NT2/D1 (cell line): ENCODE measurements around the gene MAIP1.
A peak's percentile ranks its signal among the peaks of the same experiment; 100 is the strongest.
"Not testable (repeated sequence)": the region's sequence is repeated elsewhere in the genome, so short reads cannot be mapped to it uniquely, and the experiment has no call there.

Experiments
- DNase-seq: peaks from one replicate; pipeline ENCODE4 v3.0.0-alpha.2; 2011; ENCODE audit warnings: low read depth, low spot score
- H3K27me3 ChIP-seq: 2 replicates; pipeline ENCODE4 v1.6.0; 2011; ENCODE audit warnings: mild to moderate bottlenecking; ENCODE audit not compliant: insufficient read length, insufficient read depth
- H3K36me3 ChIP-seq: 2 replicates; pipeline ENCODE4 v1.6.1; 2011; ENCODE audit warnings: mild to moderate bottlenecking, low read length, mixed read lengths; ENCODE audit not compliant: insufficient read depth, insufficient read length
- H3K4me1 ChIP-seq: 2 replicates; pipeline ENCODE4 v1.5.1; 2011; ENCODE audit not compliant: insufficient read depth, insufficient read length
- H3K4me3 ChIP-seq: 2 replicates; pipeline ENCODE4 v1.5.1; 2011; ENCODE audit warnings: low read depth; ENCODE audit not compliant: insufficient read length
- H3K9ac ChIP-seq: 2 replicates; pipeline ENCODE4 v1.6.0; 2011; ENCODE audit warnings: low read depth; ENCODE audit not compliant: insufficient read length
- H3K9me3 ChIP-seq: 2 replicates; pipeline ENCODE4 v1.5.1; 2011; ENCODE audit warnings: mild to moderate bottlenecking, low read length; ENCODE audit not compliant: insufficient read depth
- SUZ12 ChIP-seq: IDR thresholded peaks from 2 replicates; pipeline ENCODE4 v1.6.1; 2011; ENCODE audit not compliant: insufficient read length, insufficient read depth; ENCODE audit errors: extremely low read depth
- YY1 ChIP-seq: IDR thresholded peaks from 2 replicates; pipeline ENCODE4 v1.6.1; 2011; ENCODE audit not compliant: insufficient read length, insufficient read depth
- ZNF274 ChIP-seq: IDR thresholded peaks from 2 replicates; pipeline ENCODE4 v1.6.1; 2011; ENCODE audit warnings: mild to moderate bottlenecking, low read depth, low read length

MAIP1 gene, protein sequence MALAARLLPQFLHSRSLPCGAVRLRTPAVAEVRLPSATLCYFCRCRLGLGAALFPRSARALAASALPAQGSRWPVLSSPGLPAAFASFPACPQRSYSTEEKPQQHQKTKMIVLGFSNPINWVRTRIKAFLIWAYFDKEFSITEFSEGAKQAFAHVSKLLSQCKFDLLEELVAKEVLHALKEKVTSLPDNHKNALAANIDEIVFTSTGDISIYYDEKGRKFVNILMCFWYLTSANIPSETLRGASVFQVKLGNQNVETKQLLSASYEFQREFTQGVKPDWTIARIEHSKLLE

DNA sequence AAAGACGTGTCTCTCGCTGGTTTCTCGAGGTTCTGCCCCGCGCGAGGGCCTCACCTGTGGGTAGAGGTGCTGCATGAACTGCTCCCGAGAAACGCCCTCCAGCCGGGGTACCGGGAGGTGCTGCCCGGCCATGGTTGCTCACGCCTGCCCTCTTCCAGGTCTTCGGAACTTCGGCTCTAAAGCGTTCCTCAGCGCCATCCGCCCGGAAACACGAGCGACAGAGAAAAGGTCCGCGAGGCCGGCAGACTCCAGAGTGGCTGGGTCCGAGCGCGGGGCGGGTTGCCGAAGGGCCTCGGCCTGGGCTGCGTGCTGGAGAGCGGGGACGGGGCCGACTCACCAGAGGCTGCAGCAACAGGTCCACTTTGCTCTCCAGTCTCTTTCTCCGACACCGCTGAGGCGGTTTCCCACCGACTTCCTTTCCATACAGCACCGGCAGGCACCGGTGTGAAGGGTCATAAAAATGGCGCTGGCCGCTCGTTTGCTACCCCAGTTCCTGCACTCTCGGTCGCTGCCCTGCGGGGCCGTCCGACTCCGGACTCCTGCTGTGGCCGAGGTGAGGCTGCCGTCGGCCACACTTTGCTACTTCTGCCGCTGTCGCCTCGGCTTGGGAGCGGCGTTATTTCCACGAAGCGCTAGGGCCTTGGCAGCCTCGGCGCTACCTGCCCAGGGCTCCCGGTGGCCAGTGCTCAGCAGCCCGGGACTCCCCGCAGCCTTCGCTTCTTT is at the start of gene MAIP1, which contains the start of gene TYW5:
Gene MAIP1, plus strand, starts transcription at position 244 of the 723 bp plus-strand sequence. Its CDS starts 217 bp downstream, at position 461.
Gene TYW5, minus strand, starts transcription at position 153 of the 723 bp plus-strand sequence. Its CDS starts 21 bp downstream, at position 132.
- Histone ChIP-seq H3K9ac (peak within 1 kb of the TSS; percentile 99), H3K36me3 (peaks cover 49% of the 10 kb centered on the region), H3K4me1 (peaks cover 2% of the 10 kb centered on the region), H3K9me3 (no peaks in the 10 kb centered on the region), H3K4me3 (peak within 1 kb of the TSS; percentile 96), H3K27me3 (no peaks in the 10 kb centered on the region)
- TF ChIP-seq ZNF274 (no peak), YY1 (peak; percentile 86)
- peak; percentile 74 for DNase-seq

DNA sequence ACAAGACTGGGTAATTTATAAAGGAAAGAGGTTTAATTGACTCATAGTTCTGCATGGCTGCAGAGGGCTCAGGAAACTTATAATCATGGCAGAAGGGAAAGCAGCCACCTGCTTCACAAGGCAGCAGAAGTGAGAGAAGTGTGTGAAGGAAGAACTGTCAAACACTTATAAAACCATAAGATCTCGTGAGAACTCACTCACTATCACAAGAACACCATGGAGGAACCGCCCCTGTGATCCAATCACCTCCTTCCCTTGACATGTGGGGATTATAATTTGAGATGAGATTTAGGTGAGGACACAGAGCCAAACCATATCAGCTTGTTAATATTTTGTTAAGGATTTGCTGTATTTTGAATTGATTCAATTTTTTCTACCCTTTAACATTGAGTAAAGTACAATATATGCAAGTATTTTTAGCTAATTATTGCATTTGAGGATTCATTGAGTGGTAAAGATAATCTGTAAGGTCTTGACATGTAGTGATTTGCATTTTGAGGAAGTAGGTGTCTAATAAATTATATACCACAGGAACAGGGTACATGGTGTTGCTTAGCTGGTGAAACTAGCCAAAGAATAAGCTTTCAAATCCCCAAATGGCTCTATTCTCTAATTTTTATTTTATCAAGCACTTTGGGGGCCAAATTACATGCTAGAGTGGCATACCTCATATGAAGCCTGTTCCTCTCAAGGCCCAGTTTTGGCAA is 48.2 kb upstream of the MAIP1 start:
- TF ChIP-seq SUZ12, result no peak
- no peak for TF ChIP-seq ZNF274
- TF ChIP-seq YY1, result no peak

DNA sequence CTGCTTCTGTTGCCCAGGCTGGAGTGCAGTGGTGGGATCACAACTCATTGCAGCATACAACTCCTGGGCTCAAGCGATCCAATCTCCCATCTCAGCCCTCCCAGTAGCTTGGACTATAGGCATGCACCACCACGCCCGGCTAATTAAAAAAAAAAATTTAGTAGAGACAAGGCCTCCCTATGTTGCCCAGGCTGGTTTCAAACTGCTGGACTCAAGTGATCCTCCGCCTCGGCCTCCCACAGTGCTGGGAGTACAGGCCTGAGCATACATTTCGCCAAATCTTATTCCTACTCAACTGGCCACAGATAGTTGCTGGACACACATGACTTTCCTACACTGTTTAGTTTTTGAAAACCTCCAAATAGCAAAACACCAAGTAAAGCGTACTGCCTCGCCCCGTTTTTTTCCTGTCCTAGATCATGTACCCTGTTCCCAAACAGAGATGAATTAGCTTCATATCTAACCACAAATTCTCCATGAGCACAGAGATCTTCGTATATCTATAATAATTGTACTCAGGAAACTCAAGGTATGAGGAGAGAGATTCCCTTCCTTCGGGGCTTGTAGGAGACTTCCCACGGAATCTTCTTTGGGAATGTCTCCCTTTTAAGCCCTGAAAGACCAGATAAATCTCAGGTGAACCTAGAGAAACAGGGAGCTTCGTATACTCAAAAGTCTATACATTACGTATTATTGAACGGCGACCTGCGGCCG is 44.9 kb upstream of the MAIP1 start:
- Histone ChIP-seq H3K36me3 (peaks cover 18% of the 10 kb centered on the region), H3K27me3 (no peaks in the 10 kb centered on the region), H3K9ac (peak overlapping the region; percentile 67), H3K9me3 (peaks cover 17% of the 10 kb centered on the region), H3K4me3 (peak overlapping the region; percentile 62), H3K4me1 (no peaks in the 10 kb centered on the region)
- DNase-seq, result no peak
- no peak for TF ChIP-seq ZNF274
- TF ChIP-seq YY1, result no peak
- no peak for TF ChIP-seq SUZ12

More for the DNA sequence above, 48.2 kb upstream of the MAIP1 start:
- no peaks in the 10 kb centered on the region for H3K9me3 ChIP-seq
- H3K27me3 ChIP-seq, result no peaks in the 10 kb centered on the region
- H3K4me1 ChIP-seq, result no peaks in the 10 kb centered on the region
- DNase-seq, result no peak
- no peak overlapping the region for H3K4me3 ChIP-seq
- no peaks in the 10 kb centered on the region for H3K36me3 ChIP-seq
- no peak overlapping the region for H3K9ac ChIP-seq

DNA sequence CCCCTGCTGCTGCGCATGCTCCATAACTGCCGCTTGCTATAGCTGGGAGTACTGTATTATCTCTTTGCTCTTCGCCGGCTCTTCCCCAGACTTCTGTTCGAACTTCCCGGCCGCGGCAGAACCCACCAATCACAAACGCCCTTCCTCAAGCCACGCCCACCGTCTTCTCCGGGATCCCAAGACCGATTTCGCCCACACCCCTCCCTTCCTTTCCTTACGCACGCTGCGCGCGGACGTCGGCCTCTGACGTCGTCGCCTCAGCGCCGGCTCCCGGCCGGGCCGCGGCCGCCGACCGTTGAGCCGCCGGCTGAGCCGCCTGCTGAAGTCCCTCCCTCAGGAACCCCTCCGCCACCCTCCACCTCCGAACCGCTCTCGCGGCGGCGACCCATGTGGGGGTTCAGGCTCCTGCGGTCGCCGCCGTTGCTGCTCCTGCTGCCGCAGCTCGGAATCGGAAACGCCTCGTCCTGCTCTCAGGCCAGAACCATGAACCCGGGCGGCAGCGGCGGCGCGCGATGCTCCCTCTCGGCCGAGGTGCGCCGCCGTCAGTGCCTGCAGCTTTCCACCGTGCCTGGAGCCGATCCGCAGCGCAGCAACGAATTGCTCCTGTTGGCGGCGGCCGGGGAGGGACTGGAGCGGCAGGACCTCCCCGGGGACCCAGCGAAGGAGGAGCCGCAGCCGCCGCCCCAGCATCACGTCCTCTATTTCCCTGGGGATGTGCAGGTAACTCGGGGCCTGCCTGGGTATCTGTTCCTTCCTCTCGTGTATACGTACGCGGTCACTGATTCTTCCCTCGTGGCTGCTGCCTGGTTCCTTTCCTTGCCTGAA is 44.1 kb upstream of the MAIP1 start, which contains the start of gene C2orf69:
Gene C2orf69, plus strand, starts transcription at position 242 of the 825 bp plus-strand sequence. Its CDS starts 146 bp downstream, at position 388.
- Histone ChIP-seq H3K4me3 (peak within 1 kb of the TSS; percentile 94), H3K4me1 (no peaks in the 10 kb centered on the region), H3K9ac (peak within 1 kb of the TSS; percentile 98), H3K36me3 (peaks cover 25% of the 10 kb centered on the region), H3K9me3 (peaks cover 25% of the 10 kb centered on the region), H3K27me3 (no peaks in the 10 kb centered on the region)
- peak; percentile 100 for DNase-seq
- TF ChIP-seq SUZ12, result no peak
- TF ChIP-seq YY1, result no peak
- no peak for TF ChIP-seq ZNF274

DNA sequence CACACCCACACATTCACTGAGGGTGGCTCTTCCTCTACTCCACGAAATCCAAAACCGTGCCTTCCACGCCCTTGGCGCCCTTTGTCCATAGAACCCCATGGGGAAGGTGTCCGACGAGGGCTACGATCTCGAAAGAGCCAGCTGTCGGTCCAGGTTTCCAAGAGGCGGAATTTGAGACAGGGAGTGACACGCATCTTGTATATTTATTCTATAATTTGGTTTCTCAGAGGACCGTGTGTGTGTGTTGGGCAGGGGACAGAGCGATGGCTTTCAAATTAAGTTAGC is 43.6 kb upstream of the MAIP1 start:
- H3K36me3 ChIP-seq, result peaks cover 31% of the 10 kb centered on the region
- H3K4me1 ChIP-seq, result no peaks in the 10 kb centered on the region
- no peak for TF ChIP-seq ZNF274
- no peak for TF ChIP-seq YY1
- TF ChIP-seq SUZ12, result no peak
- peak overlapping the region; percentile 94 for H3K4me3 ChIP-seq
- peak overlapping the region; percentile 98 for H3K9ac ChIP-seq
- peaks cover 30% of the 10 kb centered on the region for H3K9me3 ChIP-seq
- no peaks in the 10 kb centered on the region for H3K27me3 ChIP-seq
- DNase-seq, result no peak

DNA sequence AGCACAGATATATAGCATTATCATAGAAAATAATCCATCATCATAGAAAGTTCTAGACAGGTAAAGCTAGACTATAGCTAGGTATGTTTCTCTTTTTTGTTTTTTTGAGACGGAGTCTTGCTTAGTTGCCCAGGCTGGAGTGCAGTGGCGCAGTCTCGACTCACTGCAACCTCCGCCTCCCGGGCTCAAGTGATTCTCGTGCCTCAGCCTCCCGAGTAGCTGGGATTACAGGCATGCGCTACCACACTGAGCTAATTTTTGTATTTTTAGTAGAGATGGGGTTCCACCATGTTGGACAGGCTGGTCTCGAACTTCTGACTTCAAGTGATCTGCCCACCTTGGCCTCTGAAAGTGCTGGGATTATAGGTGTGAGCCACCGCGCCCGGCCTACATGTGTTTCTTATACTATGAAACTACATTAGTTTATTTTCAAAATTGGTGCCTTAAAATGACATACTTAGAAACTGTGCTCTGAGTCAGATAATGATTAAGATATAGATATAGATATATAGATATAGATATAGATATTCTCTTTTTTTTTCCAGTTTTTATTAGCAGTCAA is 42.7 kb upstream of the MAIP1 start:
- H3K4me1 ChIP-seq, DNase-seq, H3K27me3 ChIP-seq: not testable (repeated sequence)
- Histone ChIP-seq H3K9ac (peak overlapping the region; percentile 98), H3K36me3 (peaks cover 38% of the 10 kb centered on the region), H3K4me3 (peak overlapping the region; percentile 94), H3K9me3 (peaks cover 38% of the 10 kb centered on the region)
